ENCODE results near the gene AOAH. TPM values are rescaled to one million over a fixed set of nuclear protein-coding genes. Genes with fewer than 3 reads are reported as not detected.

The AOAH gene
- total and polyA plus RNA-seq, 9 of the 15 experiments (the other 6 are each of a cell fraction or from before 2014, with no cell fraction given), result not detected

DNA sequence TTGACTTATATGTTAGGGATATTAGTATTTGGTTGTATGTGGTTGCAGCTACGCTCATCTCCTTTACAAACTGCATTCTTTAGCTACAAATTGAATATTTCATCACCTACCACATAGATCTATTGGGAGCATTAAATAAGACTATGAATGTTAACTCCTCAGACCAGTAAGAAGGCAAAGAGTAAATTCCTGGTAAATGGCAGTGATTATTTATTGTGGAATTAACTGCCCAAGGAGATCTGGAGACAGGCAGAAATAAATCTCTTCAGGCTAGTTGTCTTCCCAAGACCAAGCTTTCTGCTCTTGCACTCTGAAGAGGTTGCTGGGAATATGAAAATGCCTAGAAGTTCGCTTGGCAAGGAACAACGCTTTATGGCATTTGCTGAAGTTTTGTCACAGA is 260.0 kb downstream of the AOAH start:
- CTCF ChIA-PET (ENCODE audit: low intra/inter-chr PET ratio), result no interaction called here
- FAIRE-seq (peak; percentile 37), ATAC-seq (no peak), DNase-seq (ENCODE audit: extremely low read depth in 1 of 4, low spot score in 3 of 4) (no peak)
- H2AFZ ChIP-seq (ENCODE audit: low read depth, low read length), result no peak overlapping the region
- BruUV-seq (replicated peaks), result no TSS peak
- WGBS (ENCODE audit: insufficient coverage, low coverage, missing lambda C conversion rate), result 1% methylated on average over 3 of the region's 3 CpGs
- H3K36me3 ChIP-seq (ENCODE audit: control insufficient read depth, insufficient read depth, low read length), result no peaks in the 10 kb centered on the region
- H3K4me1 ChIP-seq (replicated peaks in 1 of 2; ENCODE audit: control insufficient read depth in 2 of 2, insufficient read depth in 2 of 2, low read length in 2 of 2), result no peaks in the 10 kb centered on the region
- intact Hi-C loops (cut with micrococcal nuclease) (no loop called here), in situ Hi-C loops (cut with MboI) (no loop called here)
- no peaks in the 10 kb centered on the region for H3K9me3 ChIP-seq (replicated peaks; ENCODE audit: control insufficient read depth, insufficient read depth, low read depth, low read length)
- H3K9ac ChIP-seq (ENCODE audit: insufficient read depth in 1 of 2, low read depth in 2 of 2, low read length in 2 of 2), result no peak overlapping the region
- H3K4me3 ChIP-seq, result no peak overlapping the region
- H3K4me2 ChIP-seq (ENCODE audit: insufficient read depth, low read length), result no peak overlapping the region
- no peak overlapping the region for H3K27ac ChIP-seq (ENCODE audit: extremely low read depth, low read depth, low read length)
- POLR2A ChIA-PET, result interaction anchor here (0.6 kb wide), 1 partner anchor 99 kb away, joined by 3 read pairs; no protein-coding TSS in a partner anchor
- peaks cover 10 to 24% of the 10 kb centered on the region in 2 experiments; a peak in 4 of 5 replicates for H3K27me3 ChIP-seq (ENCODE audit: control insufficient read depth in 2 of 2, insufficient read depth in 2 of 2, low read length in 2 of 2)
- H3K79me2 ChIP-seq (ENCODE audit: control insufficient read depth, insufficient read depth, low read length), result no peaks in the 10 kb centered on the region
- TF ChIP-seq RBM17 (IDR thresholded peaks at IDR 0.05; ENCODE audit: borderline replicate concordance, low read depth, low read length), result no peak
- H3K9me1 ChIP-seq (ENCODE audit: control insufficient read depth, insufficient read depth, low read length), result no peaks in the 10 kb centered on the region
- no peaks in the 10 kb centered on the region for H4K20me1 ChIP-seq (replicated peaks; ENCODE audit: control insufficient read depth, insufficient read depth, low read length)
